Measurements from ENCODE around the gene UFL1. TPM values are rescaled to one million over a fixed set of nuclear protein-coding genes. Genes with fewer than 3 reads are reported as not detected.

Gene UFL1
- total and polyA plus RNA-seq, 2 of the 4 experiments (the other 2 are of a cell fraction) = 8.2 to 19.2 TPM

GRCh38 chr6:96502915-96503314 lies 18.7 kb upstream of the UFL1 start:
- no peak overlapping the region for H3K27ac ChIP-seq (ENCODE audit: insufficient read depth, low read length)
- CTCF ChIA-PET = no interaction called here
- no peak overlapping the region for H4K91ac ChIP-seq (ENCODE audit: insufficient read depth, low read depth, low read length)
- no peaks in the 10 kb centered on the region for H3K79me1 ChIP-seq (ENCODE audit: low read depth in 1 of 2, low read length in 2 of 2)
- H3K4ac ChIP-seq (ENCODE audit: low read depth, low read length) = no peak overlapping the region
- 67% methylated on average over 1 of the region's 1 CpG; no CpG with 5 or more reads in 1 of the 2 experiments for WGBS, 2 experiments (ENCODE audit: extremely low coverage in 2 of 2, insufficient read length in 1 of 2)
- POLR2A ChIA-PET (ENCODE audit: unreplicated experiment) = no interaction called here
- no peaks in the 10 kb centered on the region for H4K20me1 ChIP-seq (ENCODE audit: insufficient read depth, low read length)
- intact Hi-C loops (cut with micrococcal nuclease) (no loop called here), in situ Hi-C loops (cut with MboI; ENCODE audit: low sequenced_read_pairs) (no loop called here), dilution Hi-C loops (cut with HindIII; ENCODE audit: low sequenced_read_pairs, unreplicated experiment) (no loop called here)
- H3K36me3 ChIP-seq (ENCODE audit: control insufficient read depth, insufficient read depth, low read length) = no peaks in the 10 kb centered on the region
- H2BK5ac ChIP-seq (ENCODE audit: low read depth, low read length, poor library complexity, severe bottlenecking) = no peak overlapping the region
- H3K9me3 ChIP-seq (ENCODE audit: control insufficient read depth, insufficient read depth, low read length) = no peaks in the 10 kb centered on the region
- H3K9ac ChIP-seq (ENCODE audit: low read depth, low read length) = no peak overlapping the region
- H3K56ac ChIP-seq (ENCODE audit: extremely low read depth, insufficient read depth, low read length) = no peak overlapping the region
- H3K4me1 ChIP-seq (ENCODE audit: control insufficient read depth, insufficient read depth, low read length) = no peaks in the 10 kb centered on the region
- H2BK120ac ChIP-seq (ENCODE audit: low read depth, low read length) = no peak overlapping the region
- BruUV-seq (replicated peaks) = no TSS peak
- H2BK15ac ChIP-seq (ENCODE audit: low read depth, low read length) = no peak overlapping the region
- H2AFZ ChIP-seq (replicated peaks; ENCODE audit: low read length, poor library complexity) = no peak overlapping the region
- no peaks in the 10 kb centered on the region for H3K27me3 ChIP-seq (ENCODE audit: control insufficient read depth, insufficient read depth, low read length)
- H4K5ac ChIP-seq (ENCODE audit: low read depth, low read length) = no peak overlapping the region
- no peak overlapping the region for H4K8ac ChIP-seq (ENCODE audit: low read depth in 2 of 2, low read length in 2 of 2)
- no peak overlapping the region for H3K4me2 ChIP-seq (ENCODE audit: low read depth, low read length)
- no peak for TF ChIP-seq MXI1 (IDR thresholded peaks at IDR 0.05; ENCODE audit: borderline replicate concordance, low read depth, low read length)
- no peak for TF ChIP-seq MAZ (IDR thresholded peaks at IDR 0.05; ENCODE audit: borderline replicate concordance, low read depth, low read length)
- no peak for TF ChIP-seq SMC3 (IDR thresholded peaks at IDR 0.05; ENCODE audit: low read depth, low read length)
- no peak for TF ChIP-seq RFX5 (IDR thresholded peaks at IDR 0.05; ENCODE audit: low read depth, low read length)
- no peak for TF ChIP-seq BHLHE40 (IDR thresholded peaks at IDR 0.05; ENCODE audit: low read depth, low read length)
- no peak for TF ChIP-seq CEBPB (IDR thresholded peaks at IDR 0.05; ENCODE audit: low read depth, low read length)
- TF ChIP-seq RCOR1 (IDR thresholded peaks at IDR 0.05; ENCODE audit: insufficient replicate concordance, low read length) = no peak
- no peak for TF ChIP-seq FOS (IDR thresholded peaks at IDR 0.05; ENCODE audit: low read depth, low read length)
- TF ChIP-seq USF2 (IDR thresholded peaks at IDR 0.05; ENCODE audit: low read depth, low read length) = no peak
- no peak for TF ChIP-seq MAFK (IDR thresholded peaks at IDR 0.05; ENCODE audit: low read depth, low read length)
- no peak for TF ChIP-seq NFE2L2 (IDR thresholded peaks at IDR 0.05; ENCODE audit: low read depth, low read length)
- no peak for TF ChIP-seq CTCF (conservative IDR thresholded peaks at IDR 0.05; ENCODE audit: low read depth, low read length)
- TF ChIP-seq ELK1 (IDR thresholded peaks at IDR 0.05; ENCODE audit: borderline replicate concordance, low read depth, low read length) = no peak
- no peak for TF ChIP-seq POLR2A (IDR thresholded peaks at IDR 0.05; ENCODE audit: low read depth, low read length)
- TF ChIP-seq CHD1 (IDR thresholded peaks at IDR 0.05; ENCODE audit: low read depth, low read length) = no peak
- TF ChIP-seq RAD21 (IDR thresholded peaks at IDR 0.05; ENCODE audit: low read length) = no peak
- no peak overlapping the region for H3K18ac ChIP-seq (ENCODE audit: low read depth, low read length)
- no peak overlapping the region for H3K23ac ChIP-seq (ENCODE audit: low read depth, low read length)
- H2AK9ac ChIP-seq (replicated peaks; ENCODE audit: low read depth, low read length, poor library complexity) = no peak overlapping the region
- DNase-seq (no peak), ATAC-seq (ENCODE audit: low read depth) (no peak)
- H3K9me1 ChIP-seq (ENCODE audit: insufficient read depth, low read length) = no peaks in the 10 kb centered on the region
- no peak overlapping the region for H2BK20ac ChIP-seq (ENCODE audit: low read depth, low read length)
- no peak overlapping the region for H2AK5ac ChIP-seq (ENCODE audit: low read depth, low read length)
- no peak overlapping the region for H3K4me3 ChIP-seq (ENCODE audit: insufficient read depth, low read depth, low read length)
- H3K14ac ChIP-seq (replicated peaks; ENCODE audit: low read depth, low read length) = no peak overlapping the region

Measured in IMR-90 (cell line).